HK-2 (cell line): ENCODE results near the gene RASL11B.

Source experiments
- DNase-seq: peaks from one replicate; pipeline ENCODE4 v3.0.0-alpha.2; 2018; ENCODE audit not compliant: unreplicated experiment

Gene RASL11B

DNA sequence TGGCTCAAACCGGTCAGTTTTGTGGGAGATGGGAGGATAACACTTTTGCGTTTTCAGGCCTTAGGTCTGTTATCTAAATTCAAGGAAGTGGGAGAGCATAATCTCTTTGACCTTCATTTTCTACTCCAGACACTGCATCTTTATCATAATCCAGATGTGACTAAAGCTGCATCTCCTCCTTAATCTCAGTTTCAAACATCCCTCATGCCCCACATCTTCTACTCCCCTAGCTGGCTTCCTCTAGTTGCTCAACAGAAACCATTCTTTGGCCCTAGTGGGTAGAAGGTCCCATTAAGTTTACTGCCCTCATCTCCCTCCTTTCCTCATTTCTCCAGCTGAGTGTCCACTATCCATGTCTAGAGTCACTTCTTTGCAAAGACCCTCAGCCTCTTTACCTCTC, 18.8 kb upstream of the RASL11B start:
- DNase-seq: no peak

DNA sequence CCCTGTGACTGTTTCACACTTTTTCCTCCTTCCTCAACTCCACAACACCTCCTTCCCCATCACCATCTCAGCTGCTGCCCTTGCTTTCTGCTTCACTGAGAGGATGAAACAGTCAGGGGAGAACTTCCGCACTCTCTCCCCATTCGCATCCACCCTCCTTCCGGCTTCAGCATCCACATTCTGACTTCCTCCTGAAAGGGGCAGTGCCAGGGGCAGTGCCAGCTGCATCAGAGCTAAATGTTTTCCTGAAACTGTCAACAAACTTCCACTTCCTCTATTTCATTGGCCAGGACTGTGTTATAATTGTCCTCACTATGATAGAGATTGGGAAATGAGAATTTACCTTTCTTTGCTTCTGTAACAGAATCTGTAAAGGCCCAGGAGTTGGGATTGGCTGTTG, 18.2 kb upstream of the RASL11B start:
- DNase-seq: no peak

GRCh38 chr4:52844596-52844995, 17.5 kb upstream of the RASL11B start:
- DNase-seq: no peak

- DNase-seq: no peak
Observed at GRCh38 chr4:52846502-52846901, 15.6 kb upstream of the RASL11B start.

- DNase-seq: no peak
Observed at GRCh38 chr4:52848254-52848653, 13.9 kb upstream of the RASL11B start.

DNA sequence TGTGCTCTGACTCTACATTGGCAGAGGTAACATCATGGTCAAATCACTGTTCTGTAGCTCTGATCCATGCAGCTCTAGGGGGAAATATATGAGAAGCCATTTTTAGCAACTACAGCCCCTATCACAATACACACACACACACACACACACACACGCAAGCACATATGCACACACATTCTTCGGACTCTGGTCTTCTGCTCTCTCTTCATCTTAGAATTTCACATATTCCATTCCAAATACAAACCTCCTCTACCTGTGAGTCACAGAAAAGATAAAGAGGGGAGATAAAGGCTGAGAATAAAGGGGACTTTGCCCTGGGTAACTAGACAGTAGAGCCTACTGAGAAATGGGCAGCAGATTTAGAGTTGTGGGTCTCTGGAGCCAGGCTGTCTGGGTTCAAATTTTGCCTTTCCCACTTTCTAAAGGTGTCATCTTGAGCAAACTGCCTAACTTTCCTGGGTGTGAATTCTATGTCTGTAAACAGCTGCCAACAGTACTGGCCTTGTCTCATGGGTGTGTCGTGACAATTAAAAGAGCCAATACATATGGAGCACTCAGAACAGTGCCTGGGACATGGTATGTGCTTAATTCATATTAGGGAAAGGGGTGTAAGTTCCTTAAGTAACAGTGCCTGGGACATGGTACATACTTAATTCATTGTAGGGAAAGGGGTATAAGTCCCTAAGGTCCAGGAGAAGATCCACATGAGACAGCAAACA, 11.6 kb upstream of the RASL11B start:
- no peak for DNase-seq

- no peak for DNase-seq
Observed at GRCh38 chr4:52852041-52852440, 10.1 kb upstream of the RASL11B start.

DNA sequence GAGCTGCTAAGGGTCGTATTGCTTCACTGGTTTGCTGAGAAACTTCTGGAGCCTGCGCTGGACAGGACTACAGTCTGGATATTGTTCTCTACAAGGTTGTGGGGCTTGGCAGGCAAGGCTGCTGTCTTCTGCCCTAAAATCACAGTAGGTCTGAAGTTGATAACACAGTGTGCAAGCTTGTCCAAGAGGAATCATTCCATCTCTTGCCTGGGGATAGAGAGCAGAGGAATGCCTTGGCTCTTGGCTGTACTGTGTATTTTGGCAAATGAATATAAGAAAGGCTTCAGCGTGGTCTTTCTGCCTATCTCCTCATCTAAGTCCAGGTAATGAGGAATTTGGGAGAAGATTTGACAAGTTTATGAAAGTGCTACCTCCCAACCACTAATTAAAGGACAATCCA, 9.4 kb upstream of the RASL11B start:
- no peak for DNase-seq

DNA sequence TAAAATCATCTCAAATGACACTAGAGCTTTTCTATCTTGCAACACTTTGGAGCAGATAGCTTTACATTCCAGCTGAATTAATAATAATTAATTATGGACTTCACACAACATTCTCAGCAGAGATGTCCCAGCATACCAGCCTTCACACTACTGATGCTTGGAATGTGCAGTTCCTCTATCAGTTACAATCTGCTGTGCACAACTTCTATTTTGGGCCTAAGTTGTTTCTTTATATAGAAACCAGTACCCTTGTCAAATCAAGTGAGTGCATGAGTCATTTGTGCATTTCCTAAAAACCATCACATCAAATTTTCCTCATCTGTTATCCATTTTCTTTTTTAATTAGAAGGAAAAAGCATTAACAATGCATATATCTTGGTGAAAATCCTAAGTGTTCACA, 8.8 kb upstream of the RASL11B start:
- no peak for DNase-seq

- no peak for DNase-seq
Observed at GRCh38 chr4:52856801-52857200, 5.3 kb upstream of the RASL11B start.

GRCh38 chr4:52860361-52860760, 1.8 kb upstream of the RASL11B start:
- no peak for DNase-seq

DNA sequence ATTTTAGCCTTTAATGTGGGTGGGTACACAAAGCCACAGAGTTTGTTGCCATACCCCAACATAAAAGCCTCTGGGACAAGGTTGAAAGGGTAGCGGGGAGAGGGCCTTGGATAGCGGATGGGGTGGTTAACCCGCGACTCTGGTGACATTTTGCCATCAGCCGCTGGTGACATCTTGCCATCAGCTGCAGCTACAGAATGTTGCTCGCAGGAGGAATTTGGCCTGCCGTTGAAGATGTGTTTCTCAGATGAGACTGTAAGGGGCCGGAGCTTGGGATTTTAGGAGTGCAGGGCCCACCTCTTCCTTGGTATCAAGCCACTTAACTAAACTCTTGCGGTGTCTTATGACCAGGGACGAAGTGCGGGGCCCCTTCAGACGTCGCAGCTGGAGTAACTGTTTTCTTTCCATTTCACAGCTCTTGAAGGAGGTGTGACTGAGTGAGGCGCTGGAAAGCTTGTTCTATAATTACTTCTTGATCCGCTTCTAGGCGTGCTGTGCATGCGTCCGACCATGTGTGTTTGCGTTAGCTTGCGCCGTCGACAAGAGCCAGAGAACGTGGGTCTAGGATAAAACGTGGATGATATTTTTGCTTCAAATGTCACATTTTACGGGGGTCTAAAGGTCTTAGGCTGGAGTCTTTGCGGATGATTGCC, 820 bp upstream of the RASL11B start:
- no peak for DNase-seq

DNA sequence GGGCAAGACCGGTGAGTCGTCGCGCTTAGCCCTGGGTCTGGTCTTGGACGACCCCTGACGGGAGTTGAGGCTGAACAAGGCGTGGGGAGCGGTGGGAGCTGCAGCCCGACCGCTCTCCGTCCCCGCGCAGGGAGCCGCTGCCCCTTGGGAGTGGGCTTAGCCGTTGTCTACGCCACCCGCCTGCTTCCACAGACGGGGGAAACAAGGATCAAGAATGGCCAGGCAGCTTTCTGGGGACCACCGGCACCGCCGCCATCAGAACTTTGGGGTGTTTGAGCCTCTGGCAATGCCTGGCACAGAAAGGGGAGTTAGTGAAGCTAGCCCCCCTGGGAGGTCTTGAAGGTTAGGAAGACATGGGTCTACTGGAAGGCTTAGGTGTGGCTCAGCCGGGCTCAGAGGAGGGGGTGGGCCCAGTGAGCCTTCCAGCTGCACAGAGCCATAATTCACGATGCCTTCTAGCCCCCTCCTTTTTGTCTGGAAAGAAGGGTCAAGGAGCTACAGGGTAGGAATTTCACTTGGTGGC, 583 bp downstream of the RASL11B start:
- DNase-seq: no peak

GRCh38 chr4:52863324-52863723, 1.2 kb downstream of the RASL11B start:
- DNase-seq: no peak

DNA sequence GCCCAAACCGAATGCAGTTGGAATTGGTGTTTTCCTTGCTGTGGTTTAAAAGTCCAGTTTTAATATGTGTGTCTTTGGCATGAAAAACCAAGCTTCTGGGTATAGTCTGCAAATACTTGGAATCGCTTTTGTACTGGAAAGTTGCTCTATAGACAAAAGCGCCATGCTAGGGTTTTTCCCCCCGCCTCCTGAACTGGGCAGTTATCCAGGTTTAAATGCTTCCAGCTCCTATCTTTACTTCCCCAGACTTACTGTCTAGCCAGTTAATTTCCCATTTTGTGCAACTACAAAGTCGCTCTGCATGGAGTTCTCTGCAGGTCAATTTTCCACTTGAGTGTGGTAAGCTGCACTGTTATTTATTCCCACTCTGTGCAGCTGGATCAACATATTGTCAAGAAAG, 2.7 kb downstream of the RASL11B start:
- DNase-seq: no peak

DNA sequence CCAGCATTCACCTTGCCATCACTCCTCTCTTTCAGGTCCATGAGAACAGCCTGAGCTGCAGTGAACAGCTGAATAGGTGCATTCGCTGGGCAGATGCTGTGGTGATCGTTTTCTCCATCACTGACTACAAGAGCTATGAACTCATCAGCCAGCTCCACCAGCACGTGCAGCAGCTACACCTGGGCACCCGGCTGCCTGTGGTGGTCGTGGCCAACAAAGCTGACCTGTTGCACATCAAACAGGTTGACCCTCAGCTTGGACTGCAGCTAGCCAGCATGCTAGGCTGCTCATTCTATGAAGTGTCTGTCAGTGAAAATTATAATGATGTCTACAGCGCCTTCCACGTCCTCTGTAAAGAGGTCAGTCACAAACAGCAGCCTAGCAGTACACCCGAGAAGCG, 3.2 kb downstream of the RASL11B start:
- no peak for DNase-seq

DNA sequence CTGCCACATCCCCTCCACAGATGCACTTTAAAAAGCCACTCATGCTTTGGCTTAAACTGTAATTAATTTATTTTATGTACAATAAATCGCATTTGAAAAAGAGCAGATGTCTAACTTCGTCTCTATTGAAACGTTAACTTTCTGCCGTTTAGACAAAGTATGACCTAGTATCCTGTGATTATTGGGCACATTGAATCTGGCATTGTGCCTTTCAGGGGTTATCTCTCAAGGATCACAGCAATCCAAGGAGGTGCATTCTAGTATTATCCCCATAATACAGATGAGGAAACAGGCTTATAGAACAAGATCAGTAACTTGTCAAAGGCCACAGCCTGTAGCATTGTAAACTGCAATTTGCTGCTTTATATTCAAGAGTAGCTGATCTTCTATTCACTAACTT, 4.6 kb downstream of the RASL11B start:
- DNase-seq: no peak

DNA sequence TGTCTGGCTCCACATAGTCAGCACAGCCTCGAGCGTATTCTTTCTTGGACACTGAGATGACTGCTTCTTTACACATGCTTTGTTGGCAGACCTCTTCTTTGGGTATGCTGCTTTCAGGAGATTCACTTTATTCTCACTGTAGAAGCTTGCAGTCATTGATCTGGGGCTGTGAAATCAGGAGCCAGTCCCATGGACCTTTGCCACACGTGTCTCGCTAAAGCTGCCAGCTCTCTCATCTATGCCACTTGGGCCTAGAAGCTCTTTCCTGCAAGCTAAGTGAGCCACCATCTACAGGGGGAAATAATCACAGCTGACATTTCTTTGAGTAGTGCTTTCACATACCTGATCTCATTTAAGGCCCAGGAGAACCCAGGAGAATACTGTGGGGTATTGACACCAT, 5.0 kb downstream of the RASL11B start:
- DNase-seq: no peak

DNA sequence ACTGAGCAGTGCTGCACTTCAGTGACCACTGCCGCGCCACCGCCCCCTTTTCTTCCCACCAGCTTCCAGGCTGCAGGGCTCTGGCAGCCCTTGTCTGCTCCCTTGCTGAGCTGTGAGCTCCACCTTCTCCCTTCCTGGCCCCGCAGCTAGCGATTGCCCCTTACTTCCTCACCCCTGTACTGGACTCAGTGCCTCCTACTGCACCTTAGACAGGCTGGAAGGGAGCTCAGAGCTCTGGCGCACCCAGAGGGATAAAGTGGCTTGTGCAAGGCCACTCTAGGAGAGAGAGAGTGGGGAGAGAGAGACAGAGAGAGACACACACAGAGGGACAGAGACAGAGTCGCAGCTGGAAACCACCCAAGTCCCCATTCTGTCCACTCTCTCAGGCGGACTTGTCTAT, 6.0 kb downstream of the RASL11B start:
- no peak for DNase-seq

- no peak for DNase-seq
Observed at GRCh38 chr4:52869196-52869595, 7.1 kb downstream of the RASL11B start.

GRCh38 chr4:52869656-52870055, 7.5 kb downstream of the RASL11B start:
- no peak for DNase-seq

- DNase-seq: no peak
Observed at GRCh38 chr4:52870225-52870624, 8.1 kb downstream of the RASL11B start.

DNA sequence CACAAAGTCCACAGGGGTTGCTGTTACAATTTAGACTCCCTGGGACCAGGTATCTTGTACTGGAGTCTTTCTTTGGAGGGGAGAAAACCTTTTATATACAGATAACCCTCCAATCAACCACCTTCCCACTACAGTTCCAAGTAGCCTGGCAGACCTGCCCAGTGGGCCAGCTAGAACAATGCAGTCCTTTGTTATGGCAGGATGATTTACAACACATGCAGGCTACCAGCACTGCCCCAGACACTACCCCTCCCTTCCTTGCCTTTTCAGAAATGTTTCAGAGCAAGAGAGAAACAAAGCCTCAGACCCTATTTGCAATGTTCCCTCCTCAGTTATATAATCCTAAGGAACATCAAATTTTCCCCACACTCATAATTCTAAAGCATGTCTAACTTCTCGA, 11.1 kb downstream of the RASL11B start:
- no peak for DNase-seq
